SKM-1 (cell line): Measurements from ENCODE around the gene CD86.

ENCODE experiments used
- DNase-seq: peaks from one replicate; lab custom pipeline; 2025; ENCODE audit not compliant: unreplicated experiment; lab: John Stamatoyannopoulos, UW

Gene CD86

GRCh38 chr3:122058294-122058693 lies 3.1 kb downstream of the CD86 start:
- no peak for DNase-seq

DNA sequence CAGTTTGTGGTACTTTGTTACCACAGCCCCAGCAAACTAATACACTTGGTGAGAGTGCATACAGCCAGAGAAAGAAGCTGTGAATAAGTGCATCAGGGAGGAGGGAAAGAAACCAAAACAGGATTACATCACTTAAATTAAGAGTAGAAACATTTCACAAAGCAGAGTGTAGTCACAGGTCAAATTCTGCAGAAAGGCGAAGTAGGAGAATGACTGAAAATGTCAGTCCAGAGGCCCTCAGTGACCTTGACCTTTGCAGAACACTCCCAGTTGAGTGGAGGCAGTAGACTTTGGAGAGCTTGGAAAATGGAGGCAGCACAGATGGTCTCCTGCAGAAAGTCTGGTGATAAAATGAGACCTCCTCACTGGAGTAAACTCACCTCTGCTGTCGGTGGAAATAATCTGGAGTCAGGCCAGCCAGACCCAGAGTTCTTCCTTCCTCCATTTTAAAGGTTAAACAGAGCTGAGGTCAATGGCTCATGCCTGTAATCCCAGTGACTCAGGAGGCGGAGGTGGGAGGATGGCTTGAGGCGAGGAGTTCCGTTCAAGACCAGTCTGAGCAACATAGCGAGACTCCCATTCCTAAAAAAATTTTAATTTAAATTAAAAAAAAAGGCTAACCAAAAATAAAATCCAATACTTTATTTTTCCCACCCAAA lies 5.0 kb downstream of the CD86 start:
- no peak for DNase-seq

- DNase-seq, result peak; percentile 52
These were observed 8.7 kb downstream of the CD86 start for GRCh38 chr3:122063908-122064307.

DNA sequence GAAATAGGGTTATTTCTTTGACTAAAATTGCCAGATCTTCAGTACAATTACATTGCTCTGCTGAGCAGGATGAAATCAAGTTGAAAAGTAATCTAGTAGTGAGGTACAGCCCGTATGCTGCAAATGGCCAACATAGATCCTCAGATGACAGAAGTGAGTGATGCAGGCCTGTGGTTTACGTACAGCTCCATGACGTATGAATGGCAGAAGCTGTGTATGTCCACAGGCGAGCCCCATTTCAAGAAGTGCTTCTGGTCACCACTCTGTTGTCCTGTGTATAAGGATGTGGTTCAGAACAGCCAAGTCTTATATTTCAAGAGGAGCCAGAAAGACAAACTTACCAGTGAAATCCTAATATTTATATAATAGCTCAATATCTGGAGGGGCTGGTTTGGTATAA lies 9.2 kb downstream of the CD86 start:
- DNase-seq, result no peak

DNA sequence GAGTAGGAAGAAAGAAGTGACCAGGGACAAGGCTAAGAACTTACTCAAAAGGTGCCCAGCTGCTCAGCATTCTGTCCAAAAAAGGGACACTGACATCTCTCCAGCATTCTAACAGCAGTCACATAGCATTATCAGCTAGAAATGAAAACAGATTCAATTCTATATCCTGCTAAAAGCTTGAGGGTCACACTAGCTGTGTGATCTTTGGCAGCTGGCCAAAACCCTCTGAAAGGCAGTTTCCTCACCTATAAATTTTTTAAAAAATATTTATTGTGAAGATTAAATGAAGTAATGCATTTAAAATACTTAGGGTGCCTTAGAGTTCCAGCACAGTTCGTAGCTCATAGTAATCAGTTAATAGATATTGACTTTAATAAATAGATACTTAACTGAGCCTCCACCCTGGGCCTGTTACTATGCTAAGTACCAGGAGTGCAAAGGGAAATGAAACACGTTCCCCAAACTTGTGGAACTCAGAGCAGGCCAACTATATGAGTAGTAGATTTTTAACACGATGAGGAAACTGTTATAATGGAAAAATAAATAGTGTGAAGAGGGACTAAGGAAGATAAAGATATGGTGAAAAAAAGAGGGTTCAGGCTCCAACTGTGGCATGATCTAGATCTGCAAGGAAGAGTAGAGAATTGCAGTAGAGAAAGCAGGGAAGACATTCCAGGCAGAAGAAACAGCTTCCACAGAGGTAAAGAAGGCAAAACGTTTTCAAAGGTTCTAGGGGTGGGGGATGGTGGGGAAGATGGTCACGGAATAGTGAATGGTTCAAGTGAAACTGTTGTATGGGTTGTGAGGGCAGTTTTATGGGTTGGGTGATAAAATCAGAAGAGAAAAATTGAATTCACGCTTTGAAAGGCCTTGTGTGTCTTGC lies 11.4 kb downstream of the CD86 start:
- no peak for DNase-seq

DNA sequence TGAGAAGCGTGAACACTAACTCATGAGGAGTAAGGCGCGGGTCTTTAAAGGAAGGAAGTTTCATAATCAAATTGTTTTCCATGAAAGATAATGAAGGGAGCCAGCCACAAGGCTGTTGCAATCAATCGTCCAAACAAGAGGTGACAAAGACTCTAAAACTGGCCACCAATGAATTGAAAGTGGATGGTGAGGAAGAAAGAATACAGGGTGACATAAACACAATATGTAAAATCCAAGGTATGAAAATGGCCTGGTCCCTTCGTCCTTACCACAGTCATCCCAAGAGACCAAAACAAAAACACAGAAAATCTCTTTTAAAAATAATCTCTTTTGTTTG lies 12.0 kb downstream of the CD86 start:
- DNase-seq, result peak; percentile 86

DNA sequence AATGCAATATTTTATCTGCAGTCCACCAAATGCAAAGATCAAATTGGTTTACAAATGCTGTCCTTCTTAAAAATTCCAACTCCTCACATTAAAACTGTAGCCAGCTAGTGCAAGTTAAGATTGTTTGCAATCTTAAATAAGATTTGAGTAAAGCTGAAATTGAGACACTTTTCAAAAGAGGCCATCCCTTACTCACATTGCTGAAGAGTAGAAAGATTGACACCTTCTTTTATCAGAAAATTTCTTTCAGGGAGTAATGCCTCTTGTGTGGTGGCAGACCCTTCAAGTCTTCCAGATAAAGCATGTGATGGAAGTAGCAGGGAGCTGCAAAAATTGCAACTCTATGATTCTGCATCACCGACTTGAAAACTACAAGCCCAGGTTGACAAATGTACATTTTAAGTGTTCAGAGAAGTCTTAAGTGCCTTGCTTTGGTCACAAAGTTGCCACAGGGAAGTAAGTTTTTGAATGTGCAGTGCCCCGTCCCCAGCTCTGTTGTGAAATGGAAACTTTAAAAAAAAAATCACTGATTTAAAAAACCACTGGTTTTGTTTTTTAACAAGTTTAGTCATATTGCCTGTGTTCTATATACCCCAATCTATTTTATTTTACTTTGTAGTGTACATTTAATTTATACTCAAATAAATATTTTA lies 12.6 kb downstream of the CD86 start:
- DNase-seq, result no peak

DNA sequence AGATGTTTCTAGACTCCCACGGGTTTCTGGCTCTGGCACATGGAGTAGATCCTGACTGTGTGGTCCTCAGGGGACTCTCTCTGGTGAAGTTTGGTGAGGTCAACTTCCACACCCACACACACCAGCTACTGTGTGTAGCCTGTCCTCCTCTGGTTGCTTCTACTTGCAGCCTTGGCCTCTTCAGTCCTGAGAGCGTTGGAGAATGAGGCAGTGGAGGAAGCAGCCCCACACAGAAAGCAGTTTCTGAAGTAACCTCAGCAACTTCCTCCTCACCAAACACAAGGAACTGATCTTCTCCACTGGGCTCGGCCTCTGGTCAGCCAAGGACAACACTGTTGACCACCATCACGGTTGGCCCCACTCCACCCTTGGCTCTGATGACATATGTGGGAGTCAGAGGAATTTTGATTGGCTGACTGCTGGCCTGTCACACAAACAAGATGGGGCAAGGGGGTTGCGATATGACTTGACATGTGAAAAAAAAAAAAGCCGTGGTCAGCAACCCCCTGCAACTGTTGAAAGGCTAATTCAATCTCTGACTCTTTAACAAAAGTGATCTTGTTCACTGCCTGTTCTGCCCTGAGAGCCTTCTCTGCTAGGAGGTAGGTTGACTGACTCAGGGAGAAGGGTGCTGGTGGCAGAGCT lies 19.6 kb downstream of the CD86 start:
- DNase-seq, result peak; percentile 66

DNA sequence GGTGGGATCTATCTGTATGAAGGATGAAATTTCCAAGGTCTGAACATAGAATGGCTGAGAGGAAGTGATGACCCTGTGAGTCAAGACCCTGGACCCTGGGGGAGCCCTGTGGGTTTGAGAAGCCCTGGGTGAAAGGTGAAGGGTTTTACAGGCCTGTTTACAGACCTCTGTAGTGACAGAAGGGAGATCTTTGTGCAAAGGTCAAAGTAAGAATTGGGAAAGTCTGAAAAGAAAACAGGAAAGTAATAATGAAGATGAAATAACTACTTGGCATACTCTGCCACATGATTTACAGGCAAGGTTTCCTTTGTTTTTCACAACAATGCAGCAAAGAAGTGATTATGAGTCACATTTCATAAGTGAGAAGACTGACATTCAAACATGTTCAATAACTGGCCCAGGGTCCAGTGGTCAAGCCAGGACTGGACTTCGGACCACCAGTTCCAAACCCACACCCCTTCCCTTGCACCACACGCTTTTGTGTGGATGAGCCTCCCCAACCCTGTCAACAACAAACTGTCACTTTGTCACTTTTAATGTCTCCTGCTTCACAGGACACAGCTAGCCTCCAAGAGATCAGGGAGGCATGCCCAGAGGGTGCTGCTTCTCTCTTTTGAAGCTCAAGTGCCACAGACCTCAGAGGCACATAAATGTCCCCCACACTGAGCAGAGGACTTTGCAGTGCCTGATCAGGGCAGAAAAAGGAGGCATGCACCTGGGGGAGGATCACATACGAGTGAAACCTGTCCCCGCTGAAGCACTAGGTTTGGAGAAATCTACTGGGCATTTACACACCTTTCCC lies 21.5 kb downstream of the CD86 start:
- no peak for DNase-seq

GRCh38 chr3:122077293-122078234 lies 22.4 kb downstream of the CD86 start:
- DNase-seq, result peak; percentile 59

DNA sequence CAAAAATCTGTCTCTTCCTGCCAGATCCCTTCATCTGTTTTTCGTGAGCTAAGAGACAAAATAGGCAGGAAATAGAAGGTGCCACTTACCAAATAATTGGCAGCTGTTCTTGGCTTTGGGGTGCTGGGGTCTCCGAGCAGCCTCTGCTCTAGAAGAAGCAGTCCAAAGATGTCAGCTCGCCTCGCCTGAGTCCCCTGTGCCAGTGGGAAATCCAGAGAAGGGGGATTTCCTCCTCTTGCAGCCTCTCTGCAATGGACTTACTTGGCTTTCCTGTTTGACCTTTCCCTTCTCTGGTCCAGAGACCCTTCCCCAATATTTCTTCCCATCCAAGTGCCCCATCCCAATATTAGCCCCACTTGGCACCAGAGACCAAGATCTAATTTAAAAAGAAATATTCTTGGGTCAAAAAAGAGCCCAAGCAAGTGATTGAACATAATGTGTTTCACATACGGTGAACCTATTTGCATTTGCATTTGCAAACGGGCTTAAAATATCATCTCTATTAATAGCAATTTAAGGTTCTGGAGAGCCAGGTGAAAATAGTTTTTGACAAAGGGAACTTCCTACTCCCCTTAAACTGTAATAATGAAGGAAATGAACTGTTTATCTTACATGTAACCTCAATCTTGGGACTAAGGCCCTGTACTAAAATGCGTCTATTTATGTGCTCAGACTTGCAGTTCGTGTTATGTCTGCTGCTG lies 23.2 kb downstream of the CD86 start:
- no peak for DNase-seq

- no peak for DNase-seq
These were observed 24.5 kb downstream of the CD86 start for GRCh38 chr3:122079524-122080206.

DNA sequence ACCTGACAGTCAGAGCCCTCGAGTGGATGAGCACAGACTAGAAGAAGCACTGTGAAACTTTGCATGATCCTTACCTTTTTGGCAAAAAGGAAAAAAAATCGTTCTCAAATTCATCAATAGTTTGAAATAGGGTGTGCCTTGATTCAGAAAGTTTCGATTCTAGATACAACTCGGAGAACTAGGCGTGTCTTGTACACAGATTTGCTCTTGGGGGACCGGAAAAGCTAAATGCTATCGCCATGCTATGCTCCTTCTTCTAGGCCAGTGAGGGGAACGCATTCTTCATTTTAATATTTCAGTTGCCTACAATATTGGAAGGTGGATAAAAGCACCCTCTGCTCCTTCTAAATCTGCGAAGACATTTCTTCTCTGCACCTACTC lies 25.0 kb downstream of the CD86 start:
- no peak for DNase-seq

GRCh38 chr3:122081543-122082247 lies 26.5 kb downstream of the CD86 start:
- no peak for DNase-seq

- DNase-seq, result no peak
These were observed 27.2 kb downstream of the CD86 start for GRCh38 chr3:122082357-122082756.

- DNase-seq, result no peak
These were observed 29.6 kb downstream of the CD86 start for GRCh38 chr3:122084799-122085198.

GRCh38 chr3:122085673-122086072 lies 30.5 kb downstream of the CD86 start:
- DNase-seq, result no peak

- no peak for DNase-seq
These were observed 33.4 kb downstream of the CD86 start for GRCh38 chr3:122088531-122088930.
